ENCODE measurements around the gene CDH12. TPM values are rescaled to one million over a fixed set of nuclear protein-coding genes. Genes with fewer than 3 reads are reported as not detected.
"Not testable (repeated sequence)": the region's sequence is repeated elsewhere in the genome, so short reads cannot be mapped to it uniquely, and the experiment has no call there.

The CDH12 gene
- total and polyA plus RNA-seq, 10 of the 15 experiments (the other 5 are each of a cell fraction or from before 2014, with no cell fraction given), result 0.03 to 0.16 TPM; not detected in 8

GRCh38 chr5:22521521-22521920 is 331.6 kb downstream of the CDH12 start (continued):
- TF ChIP-seq SPI1 (IDR thresholded peaks at IDR 0.05; ENCODE audit: borderline replicate concordance, insufficient read depth, low read depth, low read length), result no peak
- TF ChIP-seq SP1 (IDR thresholded peaks at IDR 0.05; ENCODE audit: low read depth, low read length), result no peak
- TF ChIP-seq RAD51 (IDR thresholded peaks at IDR 0.05), result no peak

- H3K4me1 ChIP-seq (ENCODE audit: control insufficient read depth, insufficient read depth, low read length); RAD21 ChIA-PET (ENCODE audit: unreplicated experiment); H3K27ac ChIP-seq (ENCODE audit: control insufficient read depth, insufficient read depth); in situ Hi-C loops (cut with MboI); H4K20me1 ChIP-seq (ENCODE audit: control insufficient read depth, insufficient read depth); H3K79me2 ChIP-seq (ENCODE audit: control insufficient read depth, insufficient read depth, low read length); H3K9ac ChIP-seq (ENCODE audit: control insufficient read depth, insufficient read depth, low read length); intact Hi-C loops (cut with micrococcal nuclease; ENCODE audit: unreplicated experiment); BruUV-seq (replicated peaks); H3K36me3 ChIP-seq (ENCODE audit: control insufficient read depth in 2 of 2, insufficient read depth in 2 of 2, low read length in 1 of 2); CTCF ChIA-PET; H3K9me3 ChIP-seq (replicated peaks; ENCODE audit: control insufficient read depth, insufficient read depth, low read length); H2AFZ ChIP-seq (ENCODE audit: control insufficient read depth, low read depth, low read length); H3K27me3 ChIP-seq (replicated peaks in 1 of 2; ENCODE audit: control insufficient read depth in 2 of 2, insufficient read depth in 2 of 2, low read length in 1 of 2); H3K4me3 ChIP-seq; SMC1A ChIA-PET (ENCODE audit: uncharacterized antibody, unreplicated experiment); ATAC-seq; H3K4me2 ChIP-seq (ENCODE audit: control insufficient read depth, insufficient read depth); FAIRE-seq; DNase-seq (ENCODE audit: low read depth, low spot score); POLR2A ChIA-PET: not testable (repeated sequence)
- WGBS (ENCODE audit: insufficient coverage, insufficient replicate concordance, low lambda C conversion rate, missing lambda C conversion rate), result 34% methylated on average over 7 of the region's 7 CpGs
Observed at GRCh38 chr5:22516497-22516896, 336.6 kb downstream of the CDH12 start.

- RAD21 ChIA-PET (ENCODE audit: unreplicated experiment), result no interaction called here
- no peaks in the 10 kb centered on the region for H3K9me3 ChIP-seq (replicated peaks; ENCODE audit: control insufficient read depth, insufficient read depth, low read length)
- no peak overlapping the region for H2AFZ ChIP-seq (ENCODE audit: control insufficient read depth, low read depth, low read length)
- in situ Hi-C loops (cut with MboI), result no loop called here
- no peaks in the 10 kb centered on the region for H4K20me1 ChIP-seq (ENCODE audit: control insufficient read depth, insufficient read depth)
- no peak overlapping the region for H3K9ac ChIP-seq (ENCODE audit: control insufficient read depth, insufficient read depth, low read length)
- H3K4me1 ChIP-seq (ENCODE audit: control insufficient read depth, insufficient read depth, low read length), result no peaks in the 10 kb centered on the region
- SMC1A ChIA-PET (ENCODE audit: uncharacterized antibody, unreplicated experiment), result no interaction called here
- ATAC-seq (no peak), DNase-seq (ENCODE audit: low read depth, low spot score) (no peak), FAIRE-seq (no peak)
- intact Hi-C loops (cut with micrococcal nuclease; ENCODE audit: unreplicated experiment), result no loop called here
- no peak overlapping the region for H3K27ac ChIP-seq (ENCODE audit: control insufficient read depth, insufficient read depth)
- H3K4me3 ChIP-seq, result no peak overlapping the region
- TF ChIP-seq RELA (IDR thresholded peaks at IDR 0.05; ENCODE audit: borderline replicate concordance, partially characterized antibody) (no peak), KLF5 (IDR thresholded peaks at IDR 0.05; ENCODE audit: partially characterized antibody) (no peak), HDGF (IDR thresholded peaks at IDR 0.05) (no peak), SKIL (IDR thresholded peaks at IDR 0.05; ENCODE audit: low read depth, poor library complexity, severe bottlenecking) (no peak)
- H3K4me2 ChIP-seq (ENCODE audit: control insufficient read depth, insufficient read depth), result no peak overlapping the region
- BruUV-seq (replicated peaks), result no TSS peak
- POLR2A ChIA-PET, result no interaction called here
- H3K27me3 ChIP-seq (replicated peaks in 1 of 2; ENCODE audit: control insufficient read depth in 2 of 2, insufficient read depth in 2 of 2, low read length in 1 of 2), result no peaks in the 10 kb centered on the region
- H3K36me3 ChIP-seq (ENCODE audit: control insufficient read depth in 2 of 2, insufficient read depth in 2 of 2, low read length in 1 of 2), result no peaks in the 10 kb centered on the region
- no peaks in the 10 kb centered on the region for H3K79me2 ChIP-seq (ENCODE audit: control insufficient read depth, insufficient read depth, low read length)
- CTCF ChIA-PET, result no interaction called here
Observed at GRCh38 chr5:22514231-22514630, 338.9 kb downstream of the CDH12 start.

Measured in GM12878 (cell line).